NCI-H1417 (cell line): Measurements from ENCODE around the gene CC2D1B.

Source experiments
- DNase-seq, 3 experiments: peaks; one replicate each; lab custom pipeline; 2025; lab: John Stamatoyannopoulos, UW

Gene CC2D1B

GRCh38 chr1:52305417-52306226, 60.4 kb downstream of the CC2D1B start:
- no peak for DNase-seq
